Choroid plexus epithelial cell (primary cell): ENCODE results near the gene RADIL.

Source experiments
- DNase-seq: peaks from one replicate; pipeline ENCODE4 v3.0.0-alpha.2; 2010; ENCODE audit warnings: low read depth
- H3K4me3 ChIP-seq: 2 replicates; pipeline ENCODE4 v1.5.1; 2011; ENCODE audit warnings: low read depth, mild to moderate bottlenecking, control low read depth, low read length, moderate library complexity
- TF ChIP-seq, protein P1 (sequence below): conservative IDR thresholded peaks from 2 replicates; pipeline ENCODE4 v1.5.1; 2011; ENCODE audit warnings: low read depth, mild to moderate bottlenecking, control low read depth, inconsistent platforms, low read length, moderate library complexity

The RADIL gene

DNA sequence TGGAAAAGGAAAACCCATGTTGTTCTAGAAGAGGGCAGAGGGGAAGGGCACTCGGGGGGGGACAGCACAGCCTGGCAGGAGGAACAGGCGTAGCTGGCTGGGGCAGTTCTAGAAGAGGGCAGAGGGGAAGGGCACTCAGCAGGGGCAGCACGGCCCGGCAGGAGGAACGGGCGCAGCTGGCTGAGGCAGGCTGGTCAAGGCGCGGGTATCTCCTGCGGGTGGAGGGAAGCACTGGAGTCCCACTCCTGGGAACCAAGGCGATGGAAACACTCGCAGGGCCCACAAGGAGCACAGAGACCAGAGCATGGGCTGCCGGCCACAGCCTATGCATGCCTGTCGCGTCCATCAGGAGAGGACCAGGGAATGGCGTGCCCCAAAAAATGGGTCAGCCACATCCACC is 58.4 kb downstream of the RADIL start:
- no peak overlapping the region for H3K4me3 ChIP-seq
- TF ChIP-seq, protein P1, sequence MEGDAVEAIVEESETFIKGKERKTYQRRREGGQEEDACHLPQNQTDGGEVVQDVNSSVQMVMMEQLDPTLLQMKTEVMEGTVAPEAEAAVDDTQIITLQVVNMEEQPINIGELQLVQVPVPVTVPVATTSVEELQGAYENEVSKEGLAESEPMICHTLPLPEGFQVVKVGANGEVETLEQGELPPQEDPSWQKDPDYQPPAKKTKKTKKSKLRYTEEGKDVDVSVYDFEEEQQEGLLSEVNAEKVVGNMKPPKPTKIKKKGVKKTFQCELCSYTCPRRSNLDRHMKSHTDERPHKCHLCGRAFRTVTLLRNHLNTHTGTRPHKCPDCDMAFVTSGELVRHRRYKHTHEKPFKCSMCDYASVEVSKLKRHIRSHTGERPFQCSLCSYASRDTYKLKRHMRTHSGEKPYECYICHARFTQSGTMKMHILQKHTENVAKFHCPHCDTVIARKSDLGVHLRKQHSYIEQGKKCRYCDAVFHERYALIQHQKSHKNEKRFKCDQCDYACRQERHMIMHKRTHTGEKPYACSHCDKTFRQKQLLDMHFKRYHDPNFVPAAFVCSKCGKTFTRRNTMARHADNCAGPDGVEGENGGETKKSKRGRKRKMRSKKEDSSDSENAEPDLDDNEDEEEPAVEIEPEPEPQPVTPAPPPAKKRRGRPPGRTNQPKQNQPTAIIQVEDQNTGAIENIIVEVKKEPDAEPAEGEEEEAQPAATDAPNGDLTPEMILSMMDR = no peak

DNA sequence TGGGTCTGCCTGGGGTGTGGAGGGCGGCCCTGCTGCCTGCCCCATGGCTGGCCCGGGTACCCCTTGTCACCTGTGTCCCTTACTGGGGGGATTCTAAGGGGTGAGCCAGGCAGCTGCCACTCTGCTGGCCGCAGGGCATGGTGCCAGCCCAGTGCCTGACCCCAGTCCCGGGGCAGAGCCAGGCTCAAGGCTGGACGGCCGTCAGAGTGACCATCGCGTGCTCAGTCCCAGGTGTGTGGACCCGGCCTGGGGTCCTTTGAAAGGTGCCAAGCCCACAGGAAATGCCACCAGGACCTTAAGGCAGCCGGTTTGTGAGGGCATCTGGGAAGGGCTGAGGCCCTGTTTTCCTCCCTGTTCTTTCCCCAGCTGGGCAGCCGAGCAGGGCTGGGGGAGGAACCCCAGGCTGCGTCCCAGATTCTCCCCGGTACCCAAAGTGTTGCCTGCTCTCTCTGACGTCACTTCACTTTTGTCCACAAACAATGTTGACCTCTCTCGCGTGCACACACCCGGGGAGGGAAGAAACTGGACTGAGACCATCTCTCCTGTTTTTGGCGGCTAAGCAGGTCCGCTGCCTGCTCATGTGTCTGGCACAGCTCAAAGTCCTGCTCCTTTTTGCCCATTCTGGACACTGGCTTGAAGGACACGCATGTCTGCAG is 59.3 kb downstream of the RADIL start:
- DNase-seq = no peak
- TF ChIP-seq, protein P1 = no peak
- H3K4me3 ChIP-seq = no peak overlapping the region

More for the DNA sequence above, 58.4 kb downstream of the RADIL start:
- DNase-seq = no peak

DNA sequence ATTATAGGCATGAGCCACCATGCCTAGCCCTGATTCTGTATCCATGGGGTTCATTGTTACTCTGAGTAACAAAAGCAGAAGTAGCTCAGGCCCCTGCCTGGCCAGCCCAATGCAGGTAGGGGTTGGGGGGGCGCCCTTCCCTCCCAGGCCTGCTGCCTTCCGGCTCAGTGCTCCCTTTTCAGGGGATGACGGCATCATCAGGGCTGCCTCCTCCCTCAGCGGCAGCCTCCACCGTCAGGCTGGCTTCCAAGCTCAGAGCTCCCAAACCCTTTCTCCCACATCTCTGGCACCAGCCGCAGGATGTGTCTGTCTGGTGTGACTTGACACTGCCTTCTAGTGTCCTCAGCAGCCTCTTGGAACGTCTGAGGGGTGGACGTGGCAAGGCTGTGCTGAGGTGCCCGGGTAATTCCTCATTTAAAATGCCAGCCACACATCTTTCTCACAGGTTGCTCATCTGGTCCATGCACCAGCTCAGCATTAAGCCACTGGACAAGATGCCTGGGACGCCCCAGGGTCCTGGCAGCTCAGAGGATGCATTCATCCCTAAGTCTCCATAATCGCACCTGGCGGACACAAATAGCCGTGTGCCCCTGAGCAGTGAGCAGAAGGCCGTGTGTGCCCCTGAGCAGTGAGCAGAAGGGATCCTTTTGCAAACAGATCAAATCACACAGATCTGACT is 59.9 kb downstream of the RADIL start:
- DNase-seq = no peak
- no peak overlapping the region for H3K4me3 ChIP-seq
- TF ChIP-seq, protein P1 = no peak

DNA sequence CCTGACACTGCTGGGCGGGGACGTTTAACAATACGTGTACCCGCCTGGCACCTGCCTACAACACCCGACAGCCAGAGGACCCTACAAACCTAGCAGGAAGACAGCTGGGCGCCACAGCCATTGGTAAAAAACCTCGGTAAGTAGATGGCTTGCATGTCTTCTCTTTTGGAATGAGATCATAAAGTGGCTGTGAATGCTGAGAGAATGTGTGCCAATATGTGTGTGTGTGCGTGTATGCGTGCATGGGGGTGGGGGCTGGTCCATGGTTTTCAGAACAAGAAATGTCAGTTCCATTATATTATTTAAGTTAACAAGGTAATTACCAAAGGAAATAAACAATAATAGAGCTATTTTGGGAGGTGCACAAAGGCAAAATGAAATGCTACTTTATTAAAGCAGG is 60.8 kb downstream of the RADIL start:
- TF ChIP-seq, protein P1 = no peak
- DNase-seq = no peak
- no peak overlapping the region for H3K4me3 ChIP-seq

DNA sequence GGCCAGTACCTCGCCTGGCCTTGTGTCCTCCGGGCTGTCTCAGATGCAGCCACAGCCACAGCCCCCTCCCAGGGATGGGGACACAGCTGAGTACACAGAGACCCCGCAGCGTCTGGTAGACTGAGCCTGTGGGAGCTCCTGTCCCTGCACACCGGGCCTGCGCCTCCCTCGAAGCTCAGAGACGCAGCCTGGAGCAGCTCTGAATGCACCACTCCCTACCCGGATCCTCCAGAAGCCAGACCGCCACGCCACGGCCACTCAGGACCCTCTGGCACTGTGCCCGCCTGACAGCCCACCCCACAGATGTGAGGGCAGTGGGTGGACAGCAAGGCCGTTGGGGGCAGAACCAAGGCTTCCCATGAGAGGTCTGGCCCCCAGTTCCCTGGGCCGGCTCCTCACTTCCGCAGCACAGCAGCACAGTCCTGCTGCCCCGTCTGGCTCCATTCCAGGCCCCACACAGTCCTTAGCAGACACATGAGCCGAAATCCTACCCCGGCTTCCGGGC is 62.5 kb downstream of the RADIL start:
- TF ChIP-seq, protein P1 = no peak
- H3K4me3 ChIP-seq = no peak overlapping the region
- no peak for DNase-seq

DNA sequence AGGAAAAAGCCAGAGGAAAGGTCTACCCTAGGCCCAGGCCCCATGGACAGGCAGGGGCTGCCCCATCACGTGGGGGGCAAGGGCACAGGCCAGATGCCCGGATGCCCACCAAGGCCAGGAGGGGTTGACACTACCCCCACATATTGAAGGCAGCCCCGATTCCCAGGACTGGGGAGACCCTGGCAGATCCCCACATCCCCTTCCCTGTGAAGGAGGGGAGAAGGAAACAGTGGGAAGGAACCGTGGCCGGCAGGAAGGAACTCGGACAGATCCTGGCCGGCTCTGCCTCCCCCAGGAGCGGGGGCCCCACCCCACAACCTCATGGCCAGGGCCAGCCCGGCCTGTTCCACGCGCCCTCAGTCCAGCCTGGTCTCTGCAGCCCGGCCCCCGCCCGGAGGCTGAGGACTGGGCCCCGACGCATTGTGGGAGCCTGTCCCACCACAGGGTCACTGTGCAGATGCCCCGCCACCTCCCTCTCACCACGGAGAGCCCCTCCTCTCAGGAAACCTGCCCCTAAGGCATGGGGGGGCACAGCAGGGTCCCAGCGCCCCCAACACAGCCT is 63.0 kb downstream of the RADIL start:
- H3K4me3 ChIP-seq = no peak overlapping the region
- TF ChIP-seq, protein P1 = no peak
- DNase-seq = no peak
